ENCODE measurements around the gene FOXD4L3.
"Not testable (repeated sequence)": the region's sequence is repeated elsewhere in the genome, so short reads cannot be mapped to it uniquely, and the experiment has no call there.

FOXD4L3 gene

GRCh38 chr9:68324518-68324917, 21.9 kb downstream of the FOXD4L3 start:
- H3K9ac ChIP-seq (ENCODE audit: low read depth, low read length); H3K4me1 ChIP-seq (ENCODE audit: insufficient read depth, low read length); H3K4me3 ChIP-seq (ENCODE audit: low read length); H3K27ac ChIP-seq (ENCODE audit: low read length); H3K9me3 ChIP-seq (ENCODE audit: insufficient read depth, low read depth, low read length); H3K36me3 ChIP-seq (ENCODE audit: insufficient read depth, low read depth, low read length); H3K27me3 ChIP-seq (ENCODE audit: insufficient read depth, low read length): not testable (repeated sequence)

GRCh38 chr9:68329106-68329505, 26.4 kb downstream of the FOXD4L3 start:
- not testable (repeated sequence) for H3K4me1 ChIP-seq (ENCODE audit: insufficient read depth, low read length); H3K27ac ChIP-seq (ENCODE audit: low read length); H3K4me3 ChIP-seq (ENCODE audit: low read length); H3K27me3 ChIP-seq (ENCODE audit: insufficient read depth, low read length); H3K9me3 ChIP-seq (ENCODE audit: insufficient read depth, low read depth, low read length); H3K36me3 ChIP-seq (ENCODE audit: insufficient read depth, low read depth, low read length); H3K9ac ChIP-seq (ENCODE audit: low read depth, low read length)

- H3K27me3 ChIP-seq (ENCODE audit: insufficient read depth, low read length); H3K4me3 ChIP-seq (ENCODE audit: low read length); H3K9me3 ChIP-seq (ENCODE audit: insufficient read depth, low read depth, low read length); H3K36me3 ChIP-seq (ENCODE audit: insufficient read depth, low read depth, low read length); H3K9ac ChIP-seq (ENCODE audit: low read depth, low read length); H3K27ac ChIP-seq (ENCODE audit: low read length); H3K4me1 ChIP-seq (ENCODE audit: insufficient read depth, low read length): not testable (repeated sequence)
Measured at GRCh38 chr9:68330531-68331173, 28.0 kb downstream of the FOXD4L3 start.

GRCh38 chr9:68332122-68332521, 29.5 kb downstream of the FOXD4L3 start:
- H3K4me3 ChIP-seq (ENCODE audit: low read length); H3K9me3 ChIP-seq (ENCODE audit: insufficient read depth, low read depth, low read length); H3K4me1 ChIP-seq (ENCODE audit: insufficient read depth, low read length); H3K36me3 ChIP-seq (ENCODE audit: insufficient read depth, low read depth, low read length); H3K9ac ChIP-seq (ENCODE audit: low read depth, low read length); H3K27me3 ChIP-seq (ENCODE audit: insufficient read depth, low read length); H3K27ac ChIP-seq (ENCODE audit: low read length): not testable (repeated sequence)

GRCh38 chr9:68335935-68336334, 33.3 kb downstream of the FOXD4L3 start:
- H3K9me3 ChIP-seq (ENCODE audit: insufficient read depth, low read depth, low read length); H3K9ac ChIP-seq (ENCODE audit: low read depth, low read length); H3K27ac ChIP-seq (ENCODE audit: low read length); H3K36me3 ChIP-seq (ENCODE audit: insufficient read depth, low read depth, low read length); H3K27me3 ChIP-seq (ENCODE audit: insufficient read depth, low read length); H3K4me1 ChIP-seq (ENCODE audit: insufficient read depth, low read length); H3K4me3 ChIP-seq (ENCODE audit: low read length): not testable (repeated sequence)

GRCh38 chr9:68336639-68337339, 34.1 kb downstream of the FOXD4L3 start:
- H3K9me3 ChIP-seq (ENCODE audit: insufficient read depth, low read depth, low read length); H3K27ac ChIP-seq (ENCODE audit: low read length); H3K36me3 ChIP-seq (ENCODE audit: insufficient read depth, low read depth, low read length); H3K4me1 ChIP-seq (ENCODE audit: insufficient read depth, low read length); H3K27me3 ChIP-seq (ENCODE audit: insufficient read depth, low read length); H3K9ac ChIP-seq (ENCODE audit: low read depth, low read length); H3K4me3 ChIP-seq (ENCODE audit: low read length): not testable (repeated sequence)

- not testable (repeated sequence) for H3K36me3 ChIP-seq (ENCODE audit: insufficient read depth, low read depth, low read length); H3K9me3 ChIP-seq (ENCODE audit: insufficient read depth, low read depth, low read length); H3K27ac ChIP-seq (ENCODE audit: low read length); H3K4me1 ChIP-seq (ENCODE audit: insufficient read depth, low read length); H3K9ac ChIP-seq (ENCODE audit: low read depth, low read length); H3K4me3 ChIP-seq (ENCODE audit: low read length); H3K27me3 ChIP-seq (ENCODE audit: insufficient read depth, low read length)
Measured at GRCh38 chr9:68338000-68338399, 35.3 kb downstream of the FOXD4L3 start.

GRCh38 chr9:68342265-68343025, 39.8 kb downstream of the FOXD4L3 start:
- not testable (repeated sequence) for H3K4me1 ChIP-seq (ENCODE audit: insufficient read depth, low read length); H3K4me3 ChIP-seq (ENCODE audit: low read length); H3K9ac ChIP-seq (ENCODE audit: low read depth, low read length); H3K36me3 ChIP-seq (ENCODE audit: insufficient read depth, low read depth, low read length); H3K27ac ChIP-seq (ENCODE audit: low read length); H3K9me3 ChIP-seq (ENCODE audit: insufficient read depth, low read depth, low read length)
- H3K27me3 ChIP-seq (ENCODE audit: insufficient read depth, low read length): peaks cover 19% of the 10 kb centered on the region

GRCh38 chr9:68343242-68343641, 40.6 kb downstream of the FOXD4L3 start:
- not testable (repeated sequence) for H3K9me3 ChIP-seq (ENCODE audit: insufficient read depth, low read depth, low read length); H3K4me3 ChIP-seq (ENCODE audit: low read length); H3K9ac ChIP-seq (ENCODE audit: low read depth, low read length); H3K36me3 ChIP-seq (ENCODE audit: insufficient read depth, low read depth, low read length); H3K27ac ChIP-seq (ENCODE audit: low read length); H3K4me1 ChIP-seq (ENCODE audit: insufficient read depth, low read length)
- peaks cover 19% of the 10 kb centered on the region for H3K27me3 ChIP-seq (ENCODE audit: insufficient read depth, low read length)

GRCh38 chr9:68343992-68344391, 41.3 kb downstream of the FOXD4L3 start:
- not testable (repeated sequence) for H3K9me3 ChIP-seq (ENCODE audit: insufficient read depth, low read depth, low read length); H3K27ac ChIP-seq (ENCODE audit: low read length); H3K36me3 ChIP-seq (ENCODE audit: insufficient read depth, low read depth, low read length); H3K4me1 ChIP-seq (ENCODE audit: insufficient read depth, low read length); H3K4me3 ChIP-seq (ENCODE audit: low read length); H3K9ac ChIP-seq (ENCODE audit: low read depth, low read length)
- H3K27me3 ChIP-seq (ENCODE audit: insufficient read depth, low read length): peaks cover 19% of the 10 kb centered on the region

GRCh38 chr9:68351689-68352088, 49.0 kb downstream of the FOXD4L3 start:
- not testable (repeated sequence) for H3K9me3 ChIP-seq (ENCODE audit: insufficient read depth, low read depth, low read length); H3K36me3 ChIP-seq (ENCODE audit: insufficient read depth, low read depth, low read length); H3K27ac ChIP-seq (ENCODE audit: low read length); H3K9ac ChIP-seq (ENCODE audit: low read depth, low read length); H3K4me3 ChIP-seq (ENCODE audit: low read length); H3K4me1 ChIP-seq (ENCODE audit: insufficient read depth, low read length)
- H3K27me3 ChIP-seq (ENCODE audit: insufficient read depth, low read length): peaks cover 39% of the 10 kb centered on the region

All from iPS-20b (cell line).